Measurements from ENCODE around the gene DNM3.

Gene DNM3

GRCh38 chr1:172448995-172449584 is 607.8 kb downstream of the DNM3 start:
- DNase-seq: no peak

GRCh38 chr1:172449585-172450523 is 608.6 kb downstream of the DNM3 start:
- DNase-seq: peak; percentile 13

DNA sequence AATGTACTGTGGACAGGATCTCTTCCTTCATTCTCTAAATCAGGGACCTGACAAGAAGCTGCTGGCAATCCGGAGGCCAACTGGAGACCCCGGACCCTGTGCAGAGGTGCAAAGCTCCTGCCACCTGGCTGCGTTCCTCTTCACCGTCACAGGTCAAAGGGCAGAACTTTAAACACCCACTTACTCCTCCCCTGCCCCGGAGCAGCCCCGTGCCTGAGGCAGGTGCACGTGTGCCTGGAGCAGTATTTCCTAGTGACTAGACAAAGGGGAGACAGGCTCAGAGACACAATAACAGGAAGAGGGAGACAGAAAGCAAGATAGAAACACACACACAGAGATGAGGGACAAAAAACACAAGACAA is 609.2 kb downstream of the DNM3 start:
- no peak for DNase-seq

- DNase-seq: no peak
Observed at GRCh38 chr1:172451002-172451443, 609.7 kb downstream of the DNM3 start.

- DNase-seq: no peak
Observed at GRCh38 chr1:172452536-172453152, 611.3 kb downstream of the DNM3 start.

DNA sequence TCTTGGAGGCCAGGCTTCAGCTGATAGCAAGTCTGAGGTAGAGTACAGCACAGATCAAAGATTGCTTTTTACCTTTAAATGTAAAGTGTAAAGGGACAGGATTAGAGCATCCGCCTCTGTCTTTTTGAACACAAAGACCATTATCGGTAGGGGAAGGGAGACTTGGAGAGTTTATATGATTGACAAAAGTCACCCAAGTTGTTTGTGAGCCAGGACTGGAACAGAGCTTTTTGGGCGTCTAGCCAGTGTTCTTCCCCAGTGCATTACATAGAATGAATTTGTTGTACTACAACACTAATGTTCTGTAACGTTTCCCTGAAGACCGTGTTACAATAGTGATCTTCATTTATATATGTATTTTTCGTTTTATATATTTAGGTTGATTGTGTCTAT is 611.9 kb downstream of the DNM3 start:
- DNase-seq: no peak

DNA sequence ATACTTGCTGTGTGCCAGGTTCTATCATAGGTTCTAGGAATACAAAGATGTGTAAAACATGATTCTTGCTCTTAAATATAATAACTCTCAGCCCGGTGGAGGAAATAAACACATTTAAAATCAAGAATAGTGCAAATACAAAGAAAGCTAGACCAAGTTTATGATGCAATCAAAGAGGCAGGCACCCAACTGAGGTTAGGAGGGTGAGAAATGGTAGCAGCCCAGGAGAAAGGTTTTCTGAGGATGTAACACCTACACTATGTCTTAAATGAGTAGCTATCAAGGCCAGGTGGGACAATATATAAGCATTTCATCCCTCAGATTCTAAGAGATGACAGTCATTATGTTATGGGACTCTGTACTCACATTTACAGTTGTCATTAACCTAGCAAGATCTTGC is 612.3 kb downstream of the DNM3 start:
- DNase-seq: no peak

GRCh38 chr1:172455451-172455850 is 614.2 kb downstream of the DNM3 start:
- DNase-seq: no peak

- DNase-seq: no peak
Observed at GRCh38 chr1:172456344-172456769, 615.1 kb downstream of the DNM3 start.

DNA sequence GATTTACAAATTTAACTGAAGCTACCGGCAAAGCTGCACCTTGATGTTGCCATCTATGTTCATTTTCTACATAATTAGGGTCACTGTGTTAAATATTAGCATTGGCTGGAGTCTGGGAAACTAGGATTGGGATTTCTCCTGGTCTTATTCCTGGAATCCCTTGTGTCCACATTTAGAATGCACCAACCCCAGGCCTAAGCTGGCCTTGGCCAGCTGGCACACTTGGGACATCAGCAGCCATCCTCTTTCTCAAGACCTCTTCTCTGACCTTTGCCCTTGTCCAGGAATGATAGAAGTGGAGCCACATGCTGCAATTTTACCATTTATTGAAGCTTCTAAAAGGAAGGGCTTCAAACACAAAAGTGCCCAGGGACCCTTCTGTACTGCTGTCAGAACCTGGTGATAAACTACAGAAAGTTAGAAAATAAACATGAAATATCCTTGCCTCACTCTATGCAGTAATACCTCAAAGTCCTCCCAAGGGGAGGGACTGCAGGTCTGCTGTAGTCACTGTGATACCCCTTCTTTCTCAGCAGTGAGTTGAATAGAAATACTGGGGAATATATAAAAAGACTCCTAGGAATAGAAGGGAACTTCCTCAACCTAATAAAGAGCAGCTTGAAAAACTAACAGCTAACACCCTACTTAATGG is 616.3 kb downstream of the DNM3 start:
- no peak for DNase-seq

GRCh38 chr1:172460177-172460576 is 618.9 kb downstream of the DNM3 start:
- DNase-seq: no peak

DNA sequence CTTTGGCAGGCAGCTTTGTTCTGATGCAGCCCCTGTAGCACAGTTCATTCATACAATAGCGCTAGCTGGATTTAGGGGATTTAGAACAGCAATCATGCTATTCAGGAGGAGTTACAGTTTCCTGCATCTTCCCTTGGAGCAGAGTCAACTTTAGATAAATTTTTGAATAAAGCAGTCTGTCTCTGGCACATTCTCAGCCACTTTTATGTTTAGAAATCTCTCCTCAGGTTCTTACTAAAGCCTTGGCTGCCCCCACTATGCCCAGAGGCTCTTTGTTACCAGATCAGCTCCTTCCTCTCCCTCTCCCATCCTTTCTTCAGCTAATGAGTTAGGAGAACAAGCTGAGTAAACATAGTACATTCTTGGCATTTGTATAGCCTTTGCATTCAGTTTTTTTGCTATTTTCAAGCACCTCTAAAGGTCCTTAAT is 619.6 kb downstream of the DNM3 start:
- no peak for DNase-seq
